ENCODE measurements around the gene MUC5B. TPM values are rescaled to one million over a fixed set of nuclear protein-coding genes. Genes with fewer than 3 reads are reported as not detected.

MUC5B gene
- total RNA-seq, 2 experiments from 2014 or later = not detected

GRCh38 chr11:1293619-1294015 lies 70.8 kb downstream of the MUC5B start:
- Mint-ChIP-seq H3K27me3 (no peaks in the 10 kb centered on the region), H3K4me1 (ENCODE audit: low read depth) (no peaks in the 10 kb centered on the region)
- CTCF ChIA-PET = interaction anchor here (1.1 to 1.3 kb wide), 3 partner anchors 221 to 281 kb away, joined by 3 to 6 read pairs (median 4); no protein-coding TSS in a partner anchor

GRCh38 chr11:1295086-1295485 lies 72.2 kb downstream of the MUC5B start:
- POLR2A ChIA-PET = no interaction called here

More at GRCh38 chr11:1293619-1294015, 70.8 kb downstream of the MUC5B start:
- no peaks in the 10 kb centered on the region for H3K36me3 Mint-ChIP-seq (ENCODE audit: low read depth)
- no peak overlapping the region for H3K4me3 Mint-ChIP-seq
- no peaks in the 10 kb centered on the region for H3K9me3 Mint-ChIP-seq
- H3K27ac Mint-ChIP-seq = no peak overlapping the region
- intact Hi-C loops (cut with micrococcal nuclease) = no loop called here
- TF ChIP-seq CTCF (IDR thresholded peaks at IDR 0.05) = peak; percentile 20
- ATAC-seq (peak; percentile 68), DNase-seq (peak; percentile 45)
- POLR2A ChIA-PET = interaction anchor here (0.6 kb wide), 1 partner anchor 34 kb away, joined by 3 read pairs; no protein-coding TSS in a partner anchor

GRCh38 chr11:1295591-1295990 lies 72.7 kb downstream of the MUC5B start:
- Mint-ChIP-seq H3K9me3 (no peaks in the 10 kb centered on the region), H3K27ac (no peak overlapping the region), H3K27me3 (no peaks in the 10 kb centered on the region), H3K4me1 (ENCODE audit: low read depth) (no peaks in the 10 kb centered on the region), H3K36me3 (ENCODE audit: low read depth) (no peaks in the 10 kb centered on the region), H3K4me3 (no peak overlapping the region)
- DNase-seq = no peak
- ChIA-PET POLR2A (no interaction called here), CTCF (interaction anchor here (1.5 kb wide), 1 partner anchor 279 kb away, joined by 3 read pairs; no protein-coding TSS in a partner anchor)
- no peak for ATAC-seq
- intact Hi-C loops (cut with micrococcal nuclease) = no loop called here
- TF ChIP-seq CTCF (IDR thresholded peaks at IDR 0.05) = no peak

More at GRCh38 chr11:1295086-1295485, 72.2 kb downstream of the MUC5B start:
- Mint-ChIP-seq H3K27ac (no peak overlapping the region), H3K4me1 (ENCODE audit: low read depth) (no peaks in the 10 kb centered on the region), H3K36me3 (ENCODE audit: low read depth) (no peaks in the 10 kb centered on the region), H3K4me3 (no peak overlapping the region), H3K27me3 (no peaks in the 10 kb centered on the region), H3K9me3 (no peaks in the 10 kb centered on the region)
- DNase-seq (no peak), ATAC-seq (no peak)
- CTCF ChIA-PET = interaction anchor here (1.5 kb wide), 1 partner anchor 280 kb away, joined by 3 read pairs; no protein-coding TSS in a partner anchor
- TF ChIP-seq CTCF (IDR thresholded peaks at IDR 0.05) = no peak
- intact Hi-C loops (cut with micrococcal nuclease) = no loop called here

- Mint-ChIP-seq H3K36me3 (ENCODE audit: low read depth) (no peaks in the 10 kb centered on the region), H3K27me3 (no peaks in the 10 kb centered on the region), H3K4me3 (no peak overlapping the region), H3K27ac (no peak overlapping the region), H3K4me1 (ENCODE audit: low read depth) (no peaks in the 10 kb centered on the region), H3K9me3 (no peaks in the 10 kb centered on the region)
- TF ChIP-seq CTCF (IDR thresholded peaks at IDR 0.05) = no peak
- ATAC-seq (no peak), DNase-seq (no peak)
- POLR2A ChIA-PET = no interaction called here
- CTCF ChIA-PET = interaction anchor here (1.5 kb wide), 1 partner anchor 279 kb away, joined by 3 read pairs; no protein-coding TSS in a partner anchor
- intact Hi-C loops (cut with micrococcal nuclease) = no loop called here
Measured at GRCh38 chr11:1296287-1296686, 73.4 kb downstream of the MUC5B start.

- no peak for TF ChIP-seq CTCF (IDR thresholded peaks at IDR 0.05)
- no peaks in the 10 kb centered on the region for H3K36me3 Mint-ChIP-seq (ENCODE audit: low read depth)
- peaks cover 4% of the 10 kb centered on the region for H3K4me1 Mint-ChIP-seq (ENCODE audit: low read depth)
- intact Hi-C loops (cut with micrococcal nuclease) = no loop called here
- ChIA-PET POLR2A (no interaction called here), CTCF (no interaction called here)
- no peak for ATAC-seq
- H3K9me3 Mint-ChIP-seq = no peaks in the 10 kb centered on the region
- no peak for DNase-seq
- H3K27me3 Mint-ChIP-seq = no peaks in the 10 kb centered on the region
- no peak overlapping the region for H3K27ac Mint-ChIP-seq
- no peak overlapping the region for H3K4me3 Mint-ChIP-seq
Measured at GRCh38 chr11:1297011-1297575, 74.2 kb downstream of the MUC5B start.
